Body of pancreas (tissue), 4 donors: ENCODE measurements around the gene IL1F10.

Experiments
- CTCF ChIP-seq, 7 experiments: fragments of 450-650 bp in 4 of 7; fragments of 200-600 bp in 3 of 7; sonication (generic) in 3 of 7; IDR thresholded peaks; one replicate each; pipeline ENCODE4 v1.5.1; 2016 to 2019; ENCODE audit warnings: antibody characterized with exemption in 7 of 7
- POLR2A ChIP-seq, 3 donors: fragments of 450-650 bp; IDR thresholded peaks; one replicate each; pipeline ENCODE4 v1.6.1; 2016; ENCODE audit warnings: antibody characterized with exemption in 3 of 3, mild to moderate bottlenecking in 2 of 3

DNA sequence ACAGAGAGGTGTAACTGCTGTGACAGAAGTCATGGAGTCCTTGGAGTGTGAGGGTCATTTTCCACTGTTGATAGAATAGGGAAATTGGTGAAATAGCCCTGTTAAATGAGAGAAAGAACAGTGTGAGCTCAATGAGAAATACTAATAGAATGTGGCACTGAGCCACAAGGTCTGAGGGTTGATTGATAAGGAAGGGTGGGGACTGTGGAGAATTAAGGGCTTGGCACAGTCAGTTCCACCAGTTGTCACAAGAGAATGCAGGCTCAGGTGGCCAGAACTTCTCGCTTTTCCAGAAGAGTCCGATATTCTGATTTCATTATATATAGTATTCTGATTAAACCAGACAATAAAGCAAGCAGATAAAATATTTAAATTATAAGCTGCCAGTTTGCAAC is 50.5 kb downstream of the IL1F10 start:
- TF ChIP-seq CTCF (IDR thresholded peaks at IDR 0.05), result no peak
- no peak for TF ChIP-seq POLR2A (IDR thresholded peaks at IDR 0.05)
